ENCODE measurements around the gene PIEZO2.
A peak's percentile ranks its signal among the peaks of the same experiment; 100 is the strongest.

The PIEZO2 gene

DNA sequence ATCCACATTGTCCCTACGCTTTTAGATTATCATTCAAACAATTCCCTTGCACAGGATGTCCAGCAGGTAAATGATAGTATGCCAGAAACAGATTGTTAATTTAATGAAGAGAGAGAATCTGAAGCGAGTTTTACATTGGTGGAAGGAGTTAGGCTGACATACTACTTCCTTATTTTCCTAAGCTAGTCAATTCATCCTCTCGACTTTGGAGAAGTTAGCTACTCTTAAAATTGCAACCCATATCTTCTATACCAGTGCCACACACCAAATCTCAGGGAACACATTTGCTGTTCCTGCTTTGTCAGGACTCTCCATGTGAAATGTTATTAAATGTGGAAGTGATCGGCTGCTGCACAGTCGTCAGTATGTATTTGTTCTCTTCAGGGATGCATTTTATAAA is 374.3 kb downstream of the PIEZO2 start:
- TF ChIP-seq, protein P1, sequence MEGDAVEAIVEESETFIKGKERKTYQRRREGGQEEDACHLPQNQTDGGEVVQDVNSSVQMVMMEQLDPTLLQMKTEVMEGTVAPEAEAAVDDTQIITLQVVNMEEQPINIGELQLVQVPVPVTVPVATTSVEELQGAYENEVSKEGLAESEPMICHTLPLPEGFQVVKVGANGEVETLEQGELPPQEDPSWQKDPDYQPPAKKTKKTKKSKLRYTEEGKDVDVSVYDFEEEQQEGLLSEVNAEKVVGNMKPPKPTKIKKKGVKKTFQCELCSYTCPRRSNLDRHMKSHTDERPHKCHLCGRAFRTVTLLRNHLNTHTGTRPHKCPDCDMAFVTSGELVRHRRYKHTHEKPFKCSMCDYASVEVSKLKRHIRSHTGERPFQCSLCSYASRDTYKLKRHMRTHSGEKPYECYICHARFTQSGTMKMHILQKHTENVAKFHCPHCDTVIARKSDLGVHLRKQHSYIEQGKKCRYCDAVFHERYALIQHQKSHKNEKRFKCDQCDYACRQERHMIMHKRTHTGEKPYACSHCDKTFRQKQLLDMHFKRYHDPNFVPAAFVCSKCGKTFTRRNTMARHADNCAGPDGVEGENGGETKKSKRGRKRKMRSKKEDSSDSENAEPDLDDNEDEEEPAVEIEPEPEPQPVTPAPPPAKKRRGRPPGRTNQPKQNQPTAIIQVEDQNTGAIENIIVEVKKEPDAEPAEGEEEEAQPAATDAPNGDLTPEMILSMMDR (IDR thresholded peaks at IDR 0.05; ENCODE audit: low read depth, low read length, missing control alignments) = no peak
- in situ Hi-C loops (cut with HindIII; ENCODE audit: low sequenced_read_pairs) = no loop called here
- no peak for DNase-seq (ENCODE audit: low read depth)
- H3K4me3 ChIP-seq (ENCODE audit: low read depth, low read length) = no peak overlapping the region

DNA sequence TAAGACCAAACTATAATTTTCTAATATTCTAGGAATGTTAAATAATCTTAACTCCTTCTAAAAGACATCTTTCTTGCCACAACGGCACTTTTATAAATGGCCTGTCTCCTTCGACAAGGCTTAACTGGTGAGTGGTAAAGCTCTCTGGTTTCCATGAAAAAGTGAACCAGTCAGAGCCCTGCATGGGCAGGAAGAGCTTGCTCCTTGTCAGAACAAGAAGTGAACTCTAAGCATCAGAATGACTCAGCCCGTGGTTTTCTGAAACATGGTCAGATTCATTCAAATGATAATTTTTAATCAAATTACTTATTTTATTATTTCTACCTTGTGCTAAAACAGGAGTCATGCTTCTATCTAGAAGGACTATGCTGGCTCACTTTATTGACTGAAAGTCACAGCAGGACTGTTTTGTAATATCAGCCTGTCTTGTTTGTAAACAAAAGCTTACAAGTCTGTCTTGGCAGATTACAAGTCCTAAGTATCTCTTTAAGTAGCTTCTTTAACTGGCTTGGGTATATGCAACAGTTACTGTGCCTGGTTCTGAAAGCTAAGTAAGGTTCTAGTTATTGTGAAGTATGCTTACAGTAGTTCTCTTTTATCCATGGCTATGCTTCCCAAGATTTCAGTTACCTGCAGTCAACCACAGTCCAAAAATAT is 378.2 kb downstream of the PIEZO2 start:
- in situ Hi-C loops (cut with HindIII; ENCODE audit: low sequenced_read_pairs) = no loop called here
- DNase-seq (ENCODE audit: low read depth) = peak; percentile 38
- TF ChIP-seq, protein P1 (IDR thresholded peaks at IDR 0.05; ENCODE audit: low read depth, low read length, missing control alignments) = no peak
- no peak overlapping the region for H3K4me3 ChIP-seq (ENCODE audit: low read depth, low read length)

DNA sequence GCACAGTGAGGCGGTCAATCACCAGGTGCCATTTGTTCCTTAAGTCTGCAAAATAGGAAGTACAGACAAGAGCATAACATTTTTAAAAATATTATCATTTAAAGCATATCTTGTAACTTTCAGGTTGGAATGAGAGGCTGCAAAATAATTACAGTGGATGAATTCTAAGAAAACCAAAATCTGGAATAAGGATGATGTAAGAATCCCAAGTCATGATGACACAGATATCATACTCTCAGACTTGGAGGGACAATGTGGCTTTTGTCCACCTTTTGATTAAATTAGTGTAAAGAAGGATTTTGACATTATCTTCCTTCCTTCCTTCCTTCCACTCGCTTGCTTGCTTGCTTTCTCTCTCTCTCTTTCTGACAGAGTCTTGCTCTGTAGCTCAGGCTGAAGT is 379.1 kb downstream of the PIEZO2 start:
- DNase-seq (ENCODE audit: low read depth) = no peak
- in situ Hi-C loops (cut with HindIII; ENCODE audit: low sequenced_read_pairs) = no loop called here
- TF ChIP-seq, protein P1 (IDR thresholded peaks at IDR 0.05; ENCODE audit: low read depth, low read length, missing control alignments) = no peak
- no peak overlapping the region for H3K4me3 ChIP-seq (ENCODE audit: low read depth, low read length)

DNA sequence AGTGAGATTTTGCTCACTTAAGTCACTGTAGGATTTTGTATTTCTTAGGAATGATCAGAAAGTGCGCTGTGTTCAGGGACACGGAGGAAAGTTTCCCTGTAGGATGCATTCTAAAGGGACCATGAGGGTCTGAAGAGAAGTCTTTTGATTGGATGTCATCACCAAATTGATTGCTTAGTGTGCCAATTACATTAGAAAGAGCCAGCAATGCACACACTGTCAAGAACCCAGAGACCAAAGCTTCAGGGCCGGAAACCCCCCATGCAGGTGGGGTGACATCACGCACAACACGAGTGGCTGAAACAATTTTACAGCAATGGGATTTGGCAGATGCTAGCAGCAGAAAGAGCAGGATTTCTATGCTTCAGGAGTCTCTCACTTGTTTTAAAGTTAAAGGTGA is 381.1 kb downstream of the PIEZO2 start:
- TF ChIP-seq, protein P1 (IDR thresholded peaks at IDR 0.05; ENCODE audit: low read depth, low read length, missing control alignments) = no peak
- no peak overlapping the region for H3K4me3 ChIP-seq (ENCODE audit: low read depth, low read length)
- DNase-seq (ENCODE audit: low read depth) = no peak
- in situ Hi-C loops (cut with HindIII; ENCODE audit: low sequenced_read_pairs) = no loop called here

DNA sequence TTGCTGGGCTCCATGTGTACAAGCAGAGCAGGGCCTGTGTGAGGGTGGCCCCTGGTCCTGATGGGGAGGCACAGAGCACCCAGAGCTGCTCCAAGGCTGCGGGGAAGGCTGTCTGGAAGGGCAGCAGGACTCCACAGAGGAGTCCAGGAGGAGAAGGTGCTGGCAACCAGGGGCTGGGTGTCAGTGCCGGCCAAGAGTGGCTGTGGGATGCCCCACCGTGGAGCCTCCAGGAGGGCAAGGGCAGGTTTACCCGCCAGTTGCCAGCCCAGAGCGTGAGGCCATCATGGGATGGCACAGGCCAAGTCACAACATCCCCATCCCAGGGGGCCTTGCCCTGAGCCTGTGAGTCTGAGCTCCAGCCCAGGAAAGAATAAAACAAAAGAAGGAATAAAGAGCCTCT is 381.7 kb downstream of the PIEZO2 start:
- DNase-seq (ENCODE audit: low read depth) = no peak
- in situ Hi-C loops (cut with HindIII; ENCODE audit: low sequenced_read_pairs) = no loop called here
- TF ChIP-seq, protein P1 (IDR thresholded peaks at IDR 0.05; ENCODE audit: low read depth, low read length, missing control alignments) = no peak
- H3K4me3 ChIP-seq (ENCODE audit: low read depth, low read length) = no peak overlapping the region

DNA sequence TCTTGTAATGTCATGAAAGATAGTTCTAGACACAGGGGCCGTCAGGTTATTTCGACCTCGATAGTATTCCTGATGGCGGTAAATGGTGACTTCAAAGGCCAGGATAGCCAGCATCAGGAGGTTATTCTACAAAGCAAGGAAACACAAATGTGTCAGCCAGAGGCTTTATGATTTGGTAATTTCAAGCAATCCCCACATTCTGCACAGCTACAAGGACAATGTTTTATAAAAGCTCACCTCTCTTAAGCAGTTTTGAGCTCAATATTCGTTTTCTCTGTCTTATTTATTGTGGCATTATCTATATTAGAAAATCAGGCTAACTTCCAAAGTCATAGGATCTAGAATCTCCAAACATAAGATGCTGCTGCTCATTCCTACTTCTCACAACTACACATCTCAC is 388.4 kb downstream of the PIEZO2 start:
- H3K4me3 ChIP-seq (ENCODE audit: low read depth, low read length) = no peak overlapping the region
- in situ Hi-C loops (cut with HindIII; ENCODE audit: low sequenced_read_pairs) = no loop called here
- TF ChIP-seq, protein P1 (IDR thresholded peaks at IDR 0.05; ENCODE audit: low read depth, low read length, missing control alignments) = no peak
- DNase-seq (ENCODE audit: low read depth) = no peak

Data from astrocyte of the cerebellum (primary cell).